PFSK-1 (cell line): ENCODE data around the gene RTRAF.

Experiments
- POLR2AphosphoS5 ChIP-seq: IDR thresholded peaks from 2 replicates; pipeline ENCODE4 v1.6.1; 2012; ENCODE audit warnings: low read depth, mild to moderate bottlenecking, control low read depth, low read length, moderate library complexity
- SIN3A ChIP-seq: IDR thresholded peaks from 2 replicates; pipeline ENCODE4 v1.6.1; 2012; ENCODE audit warnings: mild to moderate bottlenecking, low read length, moderate library complexity, borderline replicate concordance; ENCODE audit not compliant: insufficient read depth

- TF ChIP-seq POLR2AphosphoS5: no peak
- no peak for TF ChIP-seq SIN3A
Observed at GRCh38 chr14:52046376-52046917, 57.1 kb downstream of the RTRAF start.
